ENCODE measurements around the gene CELF4.

CELF4 gene

GRCh38 chr18:37339701-37340215 lies 225.8 kb downstream of the CELF4 start:
- DNase-seq, result no peak

DNA sequence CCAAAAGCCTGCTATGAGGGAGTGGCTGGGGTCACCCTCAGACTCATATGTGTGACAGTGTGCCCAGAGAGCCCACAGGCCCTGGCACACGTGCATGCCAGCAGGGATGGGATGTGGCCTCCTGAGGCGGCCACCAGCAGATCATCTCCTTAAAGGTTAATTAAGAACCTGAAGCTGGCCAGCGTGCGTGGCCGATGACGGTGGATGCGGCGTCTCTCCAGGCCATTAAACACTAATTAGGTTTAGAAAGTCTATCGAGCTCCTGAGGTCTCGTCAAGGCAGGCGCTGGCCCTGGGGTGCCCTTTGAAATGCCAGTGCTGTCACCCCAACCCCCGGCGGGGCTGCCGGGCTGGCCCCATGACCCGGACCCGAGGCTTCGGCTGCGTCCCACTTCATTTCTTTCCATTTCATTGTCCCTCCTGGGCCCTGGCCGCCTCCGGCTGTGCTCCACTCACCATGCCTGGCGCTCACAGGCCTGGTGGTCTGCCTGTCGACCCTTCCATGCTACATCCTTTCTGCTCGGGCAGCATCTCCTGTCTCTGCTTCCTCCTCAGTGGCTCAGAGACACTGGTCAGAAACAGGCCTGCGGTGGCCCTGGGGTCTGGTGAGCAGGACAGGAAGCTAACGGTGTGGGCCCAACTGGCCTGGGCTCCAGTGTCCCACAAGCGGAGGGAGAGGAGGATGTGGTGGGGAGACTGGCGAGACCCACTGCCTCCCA lies 228.9 kb downstream of the CELF4 start:
- no peak for DNase-seq

DNA sequence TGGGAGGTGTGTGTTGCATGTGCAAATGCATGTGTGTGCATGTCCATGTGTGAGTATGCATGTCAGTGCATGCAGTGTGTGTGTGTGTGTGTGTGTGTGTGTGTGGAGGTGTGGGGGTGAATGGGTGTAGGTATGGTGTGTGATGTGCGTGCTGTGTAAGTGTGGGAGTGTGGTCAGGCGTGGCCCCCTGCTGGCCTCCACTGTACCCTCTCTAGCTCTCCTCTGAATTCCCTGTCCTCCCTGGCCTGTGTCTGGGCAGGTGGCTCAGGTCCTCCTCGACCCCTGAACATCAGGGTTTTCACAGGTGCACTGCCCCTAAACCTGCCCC lies 230.2 kb downstream of the CELF4 start:
- peak; percentile 38 for DNase-seq

DNA sequence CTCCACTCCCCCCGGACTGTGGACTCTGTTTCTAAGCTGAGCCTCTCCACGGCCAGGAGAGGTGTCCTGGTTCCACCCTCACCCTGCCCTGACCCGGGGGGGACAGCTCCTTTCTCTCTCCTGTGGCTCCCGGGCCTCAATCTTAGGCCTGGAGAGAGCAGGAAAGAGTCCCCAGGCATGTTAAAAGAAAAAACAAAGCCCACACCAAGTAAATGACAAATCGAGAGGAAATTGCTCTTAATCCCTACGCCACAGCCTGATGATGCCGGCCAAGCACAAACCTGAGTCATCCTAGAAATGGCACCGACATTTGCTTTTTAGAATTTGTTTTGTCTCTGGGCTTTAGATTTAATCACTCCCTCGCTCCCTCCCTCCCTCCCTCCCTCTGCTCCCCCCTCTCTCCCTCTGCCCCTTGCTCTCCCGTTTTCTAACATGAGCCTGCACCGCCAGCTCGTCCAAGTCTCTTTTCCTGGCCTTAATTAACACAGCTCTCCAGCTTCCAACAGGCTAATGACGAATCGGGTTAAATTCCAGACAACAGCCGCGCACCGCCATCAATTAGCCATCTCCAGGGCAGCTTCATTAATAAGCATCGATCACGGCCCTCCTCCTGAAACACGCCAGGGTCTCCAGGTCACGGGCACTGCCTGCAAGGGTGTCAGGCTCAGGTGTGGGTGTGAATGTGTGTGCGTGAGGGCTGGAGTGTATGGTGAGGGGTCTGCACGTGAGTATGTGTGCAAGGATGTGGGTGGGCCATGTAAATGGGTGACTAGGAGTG lies 230.8 kb downstream of the CELF4 start:
- peak; percentile 89 for DNase-seq

DNA sequence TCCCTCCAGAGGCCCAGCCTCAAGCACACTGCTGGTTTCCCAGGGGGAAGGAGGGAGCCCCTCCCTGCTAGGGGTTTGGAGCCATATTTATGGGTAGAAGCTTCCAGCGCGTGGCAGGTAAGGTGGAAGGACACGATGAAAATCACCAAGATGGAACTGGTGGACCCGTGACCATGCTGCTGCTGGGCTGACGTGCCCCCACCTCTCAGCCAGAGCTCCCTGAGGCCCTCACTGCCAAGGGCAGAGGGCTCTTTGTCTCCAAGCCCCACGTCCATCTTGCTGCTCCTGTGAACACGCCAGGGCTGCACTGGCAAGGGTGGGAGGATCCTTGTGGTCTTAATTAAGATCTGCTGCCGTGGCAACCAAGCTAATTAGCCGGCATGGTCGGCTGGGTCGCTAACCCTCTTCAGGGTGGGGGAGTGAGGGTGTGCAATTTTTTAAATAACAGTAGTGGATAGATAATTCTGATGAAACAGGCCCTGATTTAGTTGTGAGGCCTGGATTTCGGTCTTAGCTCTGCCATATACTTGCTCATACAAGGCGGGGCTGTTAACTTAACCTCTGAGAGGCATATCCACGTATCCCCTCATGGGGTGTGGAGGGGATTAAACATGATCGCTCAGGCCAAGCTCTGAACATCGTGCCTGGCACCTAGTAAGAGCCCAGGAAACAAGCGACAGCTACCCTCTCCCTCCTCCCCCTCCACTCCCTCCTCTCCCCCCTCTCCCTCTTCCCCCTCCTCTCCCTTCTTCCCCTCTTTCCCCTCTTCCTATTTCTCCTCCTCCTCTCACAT lies 232.8 kb downstream of the CELF4 start:
- DNase-seq, result no peak

GRCh38 chr18:37332219-37332618 lies 233.4 kb downstream of the CELF4 start:
- DNase-seq, result no peak

- no peak for DNase-seq
Measured at GRCh38 chr18:37330173-37330572, 235.4 kb downstream of the CELF4 start.

- no peak for DNase-seq
Measured at GRCh38 chr18:37328946-37329719, 236.5 kb downstream of the CELF4 start.

- no peak for DNase-seq
Measured at GRCh38 chr18:37327063-37327577, 238.5 kb downstream of the CELF4 start.

GRCh38 chr18:37322492-37323035 lies 243.0 kb downstream of the CELF4 start:
- DNase-seq, result peak; percentile 51

DNA sequence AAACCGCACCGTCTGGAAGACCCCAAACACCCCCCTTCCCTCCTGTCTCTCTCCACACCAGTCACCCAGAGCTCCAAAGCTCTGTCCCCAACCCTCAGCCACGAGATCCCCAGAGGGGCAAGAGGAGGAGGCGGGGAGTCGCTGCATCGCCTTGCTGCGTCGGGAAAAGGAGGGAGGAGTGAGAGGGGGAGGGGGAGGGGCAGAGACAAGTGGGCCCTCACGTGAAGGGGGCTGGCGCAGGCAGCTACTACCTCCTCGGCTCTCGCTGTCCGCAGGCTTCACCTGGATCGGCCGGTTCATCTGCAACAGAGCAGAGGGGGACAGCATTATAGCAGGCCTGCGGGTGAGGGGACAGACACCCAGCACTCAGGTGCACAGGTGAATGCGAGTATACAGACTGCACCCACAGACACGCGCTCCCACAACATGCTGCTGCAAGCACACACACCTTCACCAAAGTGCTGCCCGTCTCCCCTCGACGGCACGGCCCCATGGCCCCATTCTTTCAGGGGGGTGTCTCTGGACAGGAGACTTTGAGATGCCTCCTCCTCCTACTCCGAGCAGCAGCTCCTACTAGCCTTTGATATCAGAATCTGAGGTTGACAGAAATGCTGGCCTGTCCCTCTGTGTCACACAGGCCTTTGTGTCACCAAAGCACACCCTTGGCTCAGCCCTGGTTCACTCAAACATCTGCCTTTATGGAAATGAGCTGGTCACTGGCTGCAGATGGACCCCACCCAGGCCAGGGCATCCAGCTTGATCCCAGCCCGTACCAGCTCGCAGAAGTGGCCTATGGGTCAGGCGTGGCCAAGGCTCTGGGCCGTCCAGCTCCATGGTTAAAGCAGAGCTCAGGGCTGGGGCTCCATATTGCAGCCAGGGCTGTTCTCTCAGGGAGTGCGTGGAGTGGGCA lies 243.8 kb downstream of the CELF4 start:
- no peak for DNase-seq

DNA sequence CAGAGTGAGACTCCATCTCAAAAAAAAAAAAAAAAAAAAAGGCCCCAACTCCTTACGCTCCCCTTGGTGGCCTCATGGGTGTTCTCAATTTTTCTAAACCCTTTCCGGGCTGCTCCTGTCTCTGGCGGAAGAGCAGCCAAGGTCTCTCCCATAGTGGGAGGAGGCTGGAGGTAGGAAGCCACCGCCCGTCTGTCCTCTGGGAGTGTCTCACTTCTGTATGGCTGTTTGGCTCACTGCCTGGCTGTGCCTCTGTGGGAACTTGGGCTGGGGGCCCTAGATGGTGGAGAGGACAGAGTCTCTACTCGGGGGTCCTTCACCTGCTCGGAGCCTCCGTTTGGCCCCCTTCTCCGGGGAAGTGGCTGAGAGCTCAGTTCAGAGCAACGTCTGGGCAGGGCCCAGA lies 245.3 kb downstream of the CELF4 start:
- DNase-seq, result no peak

DNA sequence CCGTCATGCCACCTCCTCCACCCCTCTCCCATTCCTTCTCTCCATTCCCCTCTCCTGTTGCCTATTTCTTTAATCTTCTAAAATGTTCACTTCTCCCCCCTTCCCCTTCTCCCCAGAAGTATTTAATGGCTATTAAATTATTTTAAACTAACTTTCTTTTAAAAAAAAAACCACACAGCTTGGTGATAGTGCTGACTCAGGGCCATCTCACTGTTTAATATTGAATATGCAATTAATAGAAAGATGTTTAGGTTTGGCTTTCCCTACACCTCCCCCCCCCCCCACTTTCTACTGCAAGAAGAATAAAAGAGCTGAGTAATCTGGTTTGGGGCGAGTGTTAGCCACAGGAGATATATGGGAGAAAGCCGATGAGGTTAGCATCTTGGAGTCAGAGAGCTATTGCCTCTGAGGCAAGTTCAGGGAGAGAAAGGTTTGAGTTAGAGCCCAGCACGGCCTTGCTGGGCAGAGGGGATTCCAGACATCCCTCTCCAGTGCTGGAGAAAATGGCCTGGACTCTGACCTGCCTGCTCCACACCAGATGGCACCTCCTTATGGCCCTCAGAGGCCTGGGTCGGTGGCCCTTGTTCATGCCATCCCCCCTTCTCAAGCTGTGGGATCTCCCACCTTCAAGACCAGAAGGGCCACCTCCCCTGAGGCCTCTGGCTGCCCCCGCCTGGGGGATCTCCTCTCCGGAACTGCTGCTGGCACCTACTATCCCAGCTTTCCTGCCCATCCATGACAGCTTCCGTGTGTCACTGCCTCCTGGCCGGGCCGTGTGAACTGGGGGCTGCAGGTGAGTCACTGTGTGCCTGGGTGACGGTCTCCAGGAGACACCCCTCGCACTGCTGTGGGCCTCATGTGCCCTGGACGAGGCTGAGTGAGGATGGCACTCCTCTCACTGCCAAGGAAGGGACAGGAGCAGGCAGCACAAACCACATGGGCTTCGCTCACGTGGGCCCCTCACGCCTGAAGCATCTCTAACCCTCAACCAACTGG lies 246.9 kb downstream of the CELF4 start:
- no peak for DNase-seq

GRCh38 chr18:37317486-37317885 lies 248.1 kb downstream of the CELF4 start:
- DNase-seq, result no peak

GRCh38 chr18:37316468-37316867 lies 249.1 kb downstream of the CELF4 start:
- no peak for DNase-seq

- no peak for DNase-seq
Measured at GRCh38 chr18:37315935-37316334, 249.7 kb downstream of the CELF4 start.

GRCh38 chr18:37314534-37314933 lies 251.1 kb downstream of the CELF4 start:
- DNase-seq, result no peak

- no peak for DNase-seq
Measured at GRCh38 chr18:37313624-37314023, 252.0 kb downstream of the CELF4 start.

DNA sequence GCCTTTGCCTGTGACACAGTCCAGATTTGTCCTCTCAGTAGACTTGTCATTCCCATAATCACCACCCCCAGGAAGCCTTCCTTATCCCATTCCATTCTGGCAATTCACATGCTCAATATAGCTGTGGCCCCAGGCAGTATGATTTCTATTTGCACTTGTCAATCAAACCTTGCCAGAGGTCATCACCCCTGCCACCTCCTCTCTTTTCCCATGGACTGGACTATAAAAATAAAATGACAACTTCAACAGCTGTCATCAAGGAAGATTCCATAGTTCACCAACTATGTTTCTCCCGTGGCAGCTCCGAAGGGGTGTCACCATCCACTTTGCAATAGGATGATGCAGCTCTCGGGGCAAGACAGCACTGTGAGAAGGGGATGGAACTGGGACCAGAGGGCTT lies 255.7 kb downstream of the CELF4 start:
- DNase-seq, result no peak

GRCh38 chr18:37309059-37309458 lies 256.5 kb downstream of the CELF4 start:
- peak; percentile 7 for DNase-seq
